CD4-positive, alpha-beta T cell treated with Interferon gamma for 1 hour (primary cell): Measurements from ENCODE around the gene SLC51B.
"Not testable (repeated sequence)": the region's sequence is repeated elsewhere in the genome, so short reads cannot be mapped to it uniquely, and the experiment has no call there.

Experiments
- DNase-seq: peaks from one replicate; pipeline ENCODE4 v3.0.0-alpha.2; 2020

The SLC51B gene

GRCh38 chr15:65085990-65086679 is 40.9 kb downstream of the SLC51B start:
- DNase-seq = no peak

GRCh38 chr15:65086680-65087111 is 41.5 kb downstream of the SLC51B start:
- no peak for DNase-seq

- DNase-seq = no peak
These were observed 42.2 kb downstream of the SLC51B start for GRCh38 chr15:65087411-65087810.

- DNase-seq = no peak
These were observed 42.9 kb downstream of the SLC51B start for GRCh38 chr15:65087873-65088642.

GRCh38 chr15:65088643-65089021 is 43.4 kb downstream of the SLC51B start:
- no peak for DNase-seq

GRCh38 chr15:65089206-65089824 is 44.1 kb downstream of the SLC51B start:
- DNase-seq = no peak

- DNase-seq = no peak
These were observed 47.0 kb downstream of the SLC51B start for GRCh38 chr15:65091946-65092770.

- DNase-seq = no peak
These were observed 48.0 kb downstream of the SLC51B start for GRCh38 chr15:65092911-65093792.

- DNase-seq = not testable (repeated sequence)
These were observed 48.6 kb downstream of the SLC51B start for GRCh38 chr15:65093793-65094170.

DNA sequence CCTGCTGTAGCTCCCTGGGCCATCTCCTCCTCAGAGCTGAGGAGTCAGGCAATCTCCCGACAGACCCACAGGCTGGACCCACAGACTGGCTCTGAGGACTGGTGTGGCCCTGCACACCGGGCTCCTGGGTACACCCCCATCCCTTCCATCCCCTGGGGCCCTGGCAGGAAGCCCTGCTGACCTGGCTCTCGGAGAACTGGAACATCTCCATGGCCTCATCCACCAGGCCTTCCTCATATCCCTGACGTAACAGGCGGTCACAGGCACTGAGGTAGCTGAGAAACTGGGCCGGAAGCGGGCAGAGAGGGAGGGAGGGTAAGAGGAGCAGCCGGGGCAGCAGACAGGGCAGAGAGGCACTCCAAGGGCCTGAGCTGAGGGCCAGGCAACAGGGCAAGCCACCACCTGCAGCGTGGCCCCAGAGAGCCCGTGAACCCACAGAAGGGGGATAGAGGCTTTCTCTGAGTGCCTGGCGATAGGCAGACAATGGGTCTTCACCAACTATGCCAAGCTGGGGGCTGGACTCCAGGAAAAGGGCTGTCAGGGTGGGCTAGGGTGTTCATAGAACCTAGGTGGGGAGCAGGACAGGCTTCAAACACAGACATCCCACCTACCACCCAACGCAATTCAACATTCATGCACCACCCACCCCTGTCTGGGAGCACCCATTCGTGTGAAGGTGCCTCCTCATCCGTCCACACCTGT is 49.3 kb downstream of the SLC51B start:
- DNase-seq = no peak

DNA sequence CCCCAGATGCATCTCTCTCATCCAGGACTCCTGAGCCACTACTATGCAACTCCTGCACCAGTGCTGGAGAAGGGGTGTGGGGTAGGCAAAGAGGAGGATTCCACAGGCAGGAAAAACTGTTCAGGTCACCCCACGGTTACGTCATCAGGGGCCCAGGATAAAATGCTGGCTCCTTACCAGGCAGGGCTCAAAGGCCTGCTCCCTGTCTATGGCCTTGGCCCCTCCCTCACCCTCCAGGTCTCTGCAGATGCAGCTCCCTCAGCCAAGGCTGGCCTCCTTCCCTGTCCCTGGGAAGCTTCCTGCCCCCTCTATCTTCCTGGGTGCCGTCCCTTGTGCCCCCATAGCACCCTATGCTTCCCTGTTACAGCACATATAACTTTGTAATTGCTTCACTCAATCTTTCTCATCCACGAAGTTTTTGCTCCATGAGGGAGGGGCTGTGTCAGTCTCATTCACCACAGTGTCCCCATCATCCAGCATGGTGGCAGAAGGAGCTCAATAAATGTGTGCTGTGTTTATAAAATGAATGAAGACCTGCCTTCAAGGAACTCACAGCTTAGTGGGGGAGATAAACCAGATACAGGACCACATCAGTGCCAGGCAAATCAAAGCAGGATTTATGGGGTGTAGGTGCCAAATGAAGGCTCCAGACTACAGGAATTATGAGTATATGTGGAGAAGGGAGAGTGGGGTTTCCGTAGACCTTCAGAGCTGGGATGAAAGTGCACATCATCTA is 50.0 kb downstream of the SLC51B start:
- no peak for DNase-seq

GRCh38 chr15:65095747-65096104 is 50.5 kb downstream of the SLC51B start:
- DNase-seq = no peak

DNA sequence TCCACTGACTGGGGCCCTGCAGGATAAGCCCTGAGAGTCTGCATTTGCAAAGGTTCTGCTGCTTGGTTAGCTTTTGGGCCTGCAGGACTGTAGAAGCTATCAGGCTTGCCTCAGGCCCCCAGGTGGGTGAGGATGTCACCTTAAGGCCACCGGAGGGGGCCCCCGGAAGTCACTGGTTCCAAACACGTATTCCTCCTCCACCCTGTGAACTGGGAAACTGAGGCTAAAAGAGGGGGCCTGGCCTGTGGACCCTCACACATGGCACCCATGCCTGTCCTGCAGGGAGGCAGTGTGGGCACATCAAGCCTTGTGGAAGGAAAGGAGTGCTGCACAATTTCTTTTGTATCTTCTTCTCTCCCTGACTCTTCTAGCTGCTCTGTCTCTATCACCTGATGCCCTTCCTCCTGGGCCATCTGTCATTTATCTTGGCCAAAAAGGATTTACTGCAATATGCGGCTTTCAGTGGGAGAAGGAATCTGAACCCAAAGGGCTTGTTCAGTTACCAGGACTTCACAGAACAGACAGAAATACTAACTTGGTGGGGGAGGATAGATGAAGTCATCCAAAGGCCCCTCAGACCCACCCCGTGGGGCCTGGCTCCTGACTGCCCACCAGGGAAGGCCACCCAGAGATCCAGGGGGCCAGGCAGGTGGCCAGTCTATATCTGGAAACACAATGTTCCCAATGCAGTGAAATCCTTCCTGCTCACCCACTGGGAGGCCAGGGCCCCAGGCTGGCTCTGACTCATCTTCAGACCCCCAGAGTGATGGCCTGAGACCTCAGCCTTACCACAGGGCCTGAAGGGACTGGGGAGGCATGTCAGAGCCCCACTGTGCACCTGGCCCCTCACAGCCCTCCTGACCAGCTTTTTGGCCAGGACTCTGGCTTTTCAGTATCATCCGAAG is 51.5 kb downstream of the SLC51B start:
- DNase-seq = no peak

DNA sequence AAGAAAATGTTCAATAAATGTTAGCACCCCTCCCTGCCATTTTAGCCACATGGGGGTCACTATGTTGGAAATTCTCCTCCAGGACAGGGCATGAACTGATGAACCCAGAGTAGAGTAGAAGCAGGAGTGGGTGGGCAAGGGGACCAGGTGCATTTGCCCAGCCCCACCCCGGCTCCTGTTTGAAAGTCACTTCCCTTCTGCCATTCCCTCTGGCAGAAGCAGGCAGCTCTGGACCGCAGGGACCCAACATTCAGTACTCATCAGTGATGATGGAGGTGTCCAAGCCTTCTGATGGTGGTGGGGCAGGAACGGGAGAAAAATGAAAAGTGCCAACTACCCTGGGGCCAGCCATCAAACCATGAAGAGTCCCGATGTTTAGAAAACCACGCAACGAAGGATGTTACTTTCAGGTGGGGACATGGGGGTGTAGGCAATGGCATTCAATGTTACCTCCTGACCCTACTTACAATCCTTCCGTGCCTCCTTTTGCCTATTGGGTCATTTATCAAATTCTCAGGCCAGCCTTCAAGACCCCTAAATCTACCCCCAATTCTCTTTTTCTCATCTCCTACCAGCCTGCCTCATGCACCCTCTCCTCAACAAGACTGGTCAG is 52.6 kb downstream of the SLC51B start:
- no peak for DNase-seq

- no peak for DNase-seq
These were observed 54.1 kb downstream of the SLC51B start for GRCh38 chr15:65099336-65099735.

DNA sequence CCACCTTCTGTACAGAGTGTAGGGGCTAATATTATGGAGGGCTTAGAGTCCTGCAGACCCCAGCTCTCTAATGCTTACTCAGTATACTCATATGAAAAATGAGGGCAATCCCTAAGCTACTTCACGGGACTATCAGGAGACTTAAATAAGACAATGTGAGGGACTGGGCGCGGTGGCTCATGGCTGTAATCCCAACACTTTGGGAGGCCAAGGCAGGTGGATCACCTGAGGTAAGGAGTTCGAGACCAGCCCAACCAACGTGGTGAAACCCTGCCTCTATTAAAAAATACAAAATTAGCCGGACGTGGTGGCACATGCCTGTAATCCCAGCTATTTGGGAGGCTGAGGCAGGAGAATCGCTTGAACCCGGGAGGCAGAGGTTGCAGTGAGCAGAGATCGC is 54.6 kb downstream of the SLC51B start:
- DNase-seq = not testable (repeated sequence)

DNA sequence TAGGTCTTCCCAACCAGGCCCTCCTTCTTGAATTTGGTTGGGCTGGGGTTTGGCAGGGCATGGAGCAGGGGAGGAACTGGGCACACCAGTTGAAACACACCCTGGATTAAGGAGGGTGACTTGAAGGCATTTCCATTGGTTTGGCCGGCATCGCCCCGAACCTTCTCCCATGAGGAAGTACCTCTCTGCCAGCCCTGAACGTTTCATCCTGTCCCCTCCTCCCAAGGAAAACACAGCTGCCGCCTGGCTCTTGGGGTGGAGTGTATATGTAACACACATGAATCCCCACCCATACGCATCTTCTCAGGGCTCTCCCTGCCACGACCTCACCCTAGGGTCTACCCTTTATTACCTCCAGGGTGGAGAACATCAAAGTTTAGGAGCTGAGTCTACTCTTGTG is 55.3 kb downstream of the SLC51B start:
- no peak for DNase-seq

- peak; percentile 28 for DNase-seq
These were observed 56.3 kb downstream of the SLC51B start for GRCh38 chr15:65101411-65101890.
